ENCODE results near the gene VAV2.

DNA sequence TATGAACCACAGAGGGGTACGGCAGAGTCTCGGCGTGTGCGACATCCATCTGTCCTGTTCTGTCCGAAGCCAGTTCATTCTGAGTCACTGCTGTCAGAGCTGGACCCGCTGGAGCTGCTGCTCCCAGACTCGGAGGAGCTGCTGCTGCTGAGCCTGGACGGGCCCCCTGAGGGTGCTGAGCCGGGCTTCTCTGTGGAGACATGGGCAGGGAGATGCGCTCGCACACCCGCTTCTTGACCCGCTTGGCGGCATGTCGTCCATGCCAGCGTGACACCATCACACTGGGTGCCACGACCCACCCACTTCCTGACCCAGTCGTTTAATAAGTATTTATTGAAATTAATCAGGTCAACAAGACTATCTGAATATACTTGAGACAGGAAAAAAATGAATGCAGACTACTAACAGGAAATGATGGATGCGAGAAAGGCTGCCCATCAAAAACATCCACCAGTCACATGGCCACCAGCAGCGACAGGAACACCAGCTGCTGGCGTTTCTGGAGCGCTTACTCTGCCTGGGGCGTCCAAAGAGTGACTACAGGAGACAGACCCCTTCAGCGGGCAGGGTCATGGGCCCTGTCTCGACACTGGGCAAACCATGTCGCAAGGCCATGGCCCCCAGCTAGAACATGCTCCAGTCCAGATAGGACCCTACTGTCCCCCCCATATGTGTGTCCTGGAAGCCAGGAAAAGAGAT, 41.5 kb upstream of the VAV2 start:
- TF ChIP-seq, protein P1, sequence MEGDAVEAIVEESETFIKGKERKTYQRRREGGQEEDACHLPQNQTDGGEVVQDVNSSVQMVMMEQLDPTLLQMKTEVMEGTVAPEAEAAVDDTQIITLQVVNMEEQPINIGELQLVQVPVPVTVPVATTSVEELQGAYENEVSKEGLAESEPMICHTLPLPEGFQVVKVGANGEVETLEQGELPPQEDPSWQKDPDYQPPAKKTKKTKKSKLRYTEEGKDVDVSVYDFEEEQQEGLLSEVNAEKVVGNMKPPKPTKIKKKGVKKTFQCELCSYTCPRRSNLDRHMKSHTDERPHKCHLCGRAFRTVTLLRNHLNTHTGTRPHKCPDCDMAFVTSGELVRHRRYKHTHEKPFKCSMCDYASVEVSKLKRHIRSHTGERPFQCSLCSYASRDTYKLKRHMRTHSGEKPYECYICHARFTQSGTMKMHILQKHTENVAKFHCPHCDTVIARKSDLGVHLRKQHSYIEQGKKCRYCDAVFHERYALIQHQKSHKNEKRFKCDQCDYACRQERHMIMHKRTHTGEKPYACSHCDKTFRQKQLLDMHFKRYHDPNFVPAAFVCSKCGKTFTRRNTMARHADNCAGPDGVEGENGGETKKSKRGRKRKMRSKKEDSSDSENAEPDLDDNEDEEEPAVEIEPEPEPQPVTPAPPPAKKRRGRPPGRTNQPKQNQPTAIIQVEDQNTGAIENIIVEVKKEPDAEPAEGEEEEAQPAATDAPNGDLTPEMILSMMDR (IDR thresholded peaks at IDR 0.05) = no peak
- no peak for TF ChIP-seq ZFX (IDR thresholded peaks at IDR 0.05; ENCODE audit: borderline replicate concordance)
